Endothelial cell of umbilical vein (primary cell): ENCODE data around the gene FLRT3. TPM values are rescaled to one million over a fixed set of nuclear protein-coding genes. Genes with fewer than 3 reads are reported as not detected.

Experiments
- BruUV-seq: library from RNA; stranded (reverse); fragments of 400-500 nt; replicated peaks from 2 replicates; lab custom pipeline; 2021; lab: Mats Ljungman, UMichigan
- CTCF ChIA-PET: fragments of 300-600, 350-600 bp; sonication (Branson Sonifier 250); formaldehyde crosslinking; loops from one replicate; lab custom pipeline; 2021; ENCODE audit warnings: antibody characterized with exemption, inconsistent platforms; lab: Charles Lee
- POLR2A ChIA-PET: fragments of 300-600, 350-600 bp; sonication (Branson Sonifier 250); formaldehyde crosslinking; loops from one replicate; lab custom pipeline; 2021; ENCODE audit warnings: antibody characterized with exemption, inconsistent platforms; lab: Charles Lee
- DNase-seq: peaks from one replicate; pipeline ENCODE4 v3.0.0-alpha.2; 2011; ENCODE audit warnings: low read depth, low spot score
- FAIRE-seq: peaks from 2 replicates; lab custom pipeline; 2011; peaks lifted over from hg19 to GRCh38; lab: Jason Lieb, UNC
- H2AFZ ChIP-seq: 2 replicates; pipeline ENCODE4 v1.6.0; 2012; ENCODE audit warnings: low read depth, low read length, control low read depth, inconsistent platforms
- H3K27ac ChIP-seq: 2 replicates; pipeline ENCODE4 v1.5.1; 2011; ENCODE audit warnings: low read depth, mild to moderate bottlenecking, control low read depth, low read length, moderate library complexity; ENCODE audit not compliant: insufficient read depth
- H3K27me3 ChIP-seq, 2 experiments: 2 replicates each; pipeline versions ENCODE4 v1.6.0 to v1.6.1; 2011; ENCODE audit warnings: low read length in 2 of 2, mixed read lengths in 1 of 2; ENCODE audit not compliant: control insufficient read depth in 2 of 2, insufficient read depth in 2 of 2
- H3K36me3 ChIP-seq, 2 experiments: 2 replicates in 1 of 2; 3 replicates in 1 of 2; pipeline ENCODE4 v1.5.1; 2011; ENCODE audit warnings: low read length in 2 of 2, mild to moderate bottlenecking in 1 of 2, moderate library complexity in 1 of 2; ENCODE audit not compliant: control insufficient read depth in 2 of 2, insufficient read depth in 2 of 2; ENCODE audit errors: extremely low read depth in 1 of 2
- H3K4me1 ChIP-seq: 3 replicates; pipeline ENCODE4 v1.5.1; 2011; ENCODE audit warnings: mild to moderate bottlenecking, low read length; ENCODE audit not compliant: control insufficient read depth, insufficient read depth; ENCODE audit errors: extremely low read depth
- H3K4me2 ChIP-seq: 2 replicates; pipeline ENCODE4 v1.6.1; 2011; ENCODE audit warnings: low read length, control low read depth, mixed read lengths; ENCODE audit not compliant: insufficient read depth
- H3K4me3 ChIP-seq, 3 experiments: fragments of 200-600 bp in 1 of 3; sonication (generic), shearing (Covaris generic) in 1 of 3; replicated peaks in 1 of 3; 2 replicates each; pipeline ENCODE4 v1.5.1; 2011 to 2016; ENCODE audit warnings: control low read depth in 3 of 3, low read length in 3 of 3, mild to moderate bottlenecking in 2 of 3, inconsistent platforms in 1 of 3, low read depth in 1 of 3, moderate library complexity in 1 of 3; ENCODE audit not compliant: insufficient read depth in 1 of 3
- H3K79me2 ChIP-seq: 2 replicates; pipeline ENCODE4 v1.6.0; 2012; ENCODE audit warnings: low read length, inconsistent platforms; ENCODE audit not compliant: control insufficient read depth, insufficient read depth
- H3K9ac ChIP-seq: replicated peaks from 2 replicates; pipeline ENCODE3; 2011; ENCODE audit warnings: low read length, control low read depth; ENCODE audit not compliant: insufficient read depth; ENCODE audit errors: extremely low read depth
- H3K9me1 ChIP-seq: replicated peaks from 3 replicates; pipeline ENCODE4 v1.6.0; 2011; ENCODE audit warnings: mild to moderate bottlenecking, low read length; ENCODE audit not compliant: control insufficient read depth, insufficient read depth; ENCODE audit errors: extremely low read depth
- H3K9me3 ChIP-seq: replicated peaks from 2 replicates; pipeline ENCODE4 v1.5.1; 2012; ENCODE audit warnings: low read length, inconsistent platforms; ENCODE audit not compliant: control insufficient read depth, insufficient read depth
- H4K20me1 ChIP-seq: replicated peaks from 2 replicates; pipeline ENCODE3; 2011; ENCODE audit warnings: mild to moderate bottlenecking, low read length; ENCODE audit not compliant: control insufficient read depth, insufficient read depth; ENCODE audit errors: extremely low read depth
- EZH2 ChIP-seq: IDR thresholded peaks from 2 replicates; pipeline ENCODE4 v1.6.1; 2012; ENCODE audit warnings: borderline replicate concordance, low read depth, mild to moderate bottlenecking, moderate library complexity, low read length, inconsistent platforms; ENCODE audit not compliant: severe bottlenecking
- FOS ChIP-seq: IDR thresholded peaks from 2 replicates; pipeline ENCODE4 v1.6.1; 2011; ENCODE audit warnings: mild to moderate bottlenecking, low read length, moderate library complexity, borderline replicate concordance; ENCODE audit not compliant: insufficient read depth
- GATA2 ChIP-seq: IDR thresholded peaks from 2 replicates; pipeline ENCODE4 v1.7.0; 2011; ENCODE audit warnings: low read depth, mild to moderate bottlenecking, moderate library complexity, mixed read lengths, low read length; ENCODE audit not compliant: insufficient read length, insufficient read depth
- JUN ChIP-seq: IDR thresholded peaks from 2 replicates; pipeline ENCODE4 v1.6.1; 2011; ENCODE audit warnings: borderline replicate concordance, low read depth; ENCODE audit not compliant: insufficient read length, insufficient read depth
- MYC ChIP-seq: IDR thresholded peaks from one replicate; pipeline ENCODE4 v1.6.1; 2011; ENCODE audit warnings: mild to moderate bottlenecking, low read depth, low read length
- POLR2A ChIP-seq: IDR thresholded peaks from 2 replicates; pipeline ENCODE4 v1.6.1; 2012; ENCODE audit warnings: low read depth, mild to moderate bottlenecking, control low read depth, low read length
- POLR2AphosphoS5 ChIP-seq: IDR thresholded peaks from 2 replicates; pipeline ENCODE4 v1.6.1; 2012; ENCODE audit warnings: low read depth, mild to moderate bottlenecking, control low read depth, low read length, moderate library complexity; ENCODE audit not compliant: insufficient read depth
- dilution Hi-C: fragments of 300-500 bp; cut with MboI; formaldehyde crosslinking; loops from one replicate; pipeline ENCODE4 v1.15.0; 2019; ENCODE audit warnings: low sequenced_read_pairs; ENCODE audit not compliant: extremely low pct_ligation_motif_present
- intact Hi-C: fragments of 100-400 bp; cut with micrococcal nuclease; formaldehyde crosslinking; loops from one replicate; pipeline ENCODE4 v1.10.0; 2022
- polyA plus RNA-seq, 4 experiments: library from polyadenylated mRNA; depleted of rRNA in 3 of 4; stranded (reverse) in 3 of 4; unstranded in 1 of 4; fragments of >200 nt; gene quantifications; 2 replicates each; pipeline versions ENCODE4 v1.2.1 to v1.2.3, GENCODE V29; 2011 to 2012; ENCODE audit warnings: missing spikeins in 1 of 4
- total RNA-seq: library from RNA; stranded (reverse); gene quantifications from 2 replicates; pipeline ENCODE4 v1.2.3, GENCODE V29; 2021
- TF ChIP-seq, protein P1 (sequence below): IDR thresholded peaks from 2 replicates; pipeline ENCODE4 v1.6.1; 2011; ENCODE audit not compliant: insufficient read depth, insufficient read length
- TF ChIP-seq, protein P2 (sequence below), 2 donors: IDR thresholded peaks; 1 replicate in 1 of 2; 2 replicates in 1 of 2; pipeline ENCODE4 v1.5.1; 2011; ENCODE audit warnings: low read length in 2 of 2, mild to moderate bottlenecking in 2 of 2, moderate library complexity in 2 of 2, control low read depth in 1 of 2, inconsistent platforms in 1 of 2, low read depth in 1 of 2; ENCODE audit not compliant: insufficient read depth in 1 of 2; ENCODE audit errors: extremely low read depth in 1 of 2

The FLRT3 gene
- total and polyA plus RNA-seq, 2 donors (not counting 3 experiments of a cell fraction or from before 2014, with no cell fraction given): 0.06 to 0.13 TPM

DNA sequence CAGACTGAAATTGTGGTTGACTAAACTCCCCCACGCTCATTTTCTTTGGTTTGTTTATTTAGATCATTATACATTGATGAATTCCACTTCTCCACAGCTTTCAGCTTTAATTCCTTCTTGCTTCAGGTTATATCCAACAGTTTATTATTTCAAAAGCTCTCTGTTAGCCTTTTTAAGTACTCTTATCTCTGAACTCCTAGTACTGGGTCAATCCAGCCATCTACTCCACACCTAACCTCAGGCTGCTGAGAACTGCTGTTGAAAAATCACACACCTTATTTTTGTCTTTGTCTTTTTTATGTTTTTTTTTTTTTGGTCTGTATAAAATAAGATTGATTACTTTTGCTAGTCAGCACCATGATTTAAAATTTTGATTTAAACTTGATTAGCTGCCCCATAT lies 32.9 kb downstream of the FLRT3 start:
- ChIA-PET POLR2A (no interaction called here), CTCF (no interaction called here)
- H2AFZ ChIP-seq: no peak overlapping the region
- no peak overlapping the region for H3K4me3 ChIP-seq
- DNase-seq (no peak), FAIRE-seq (no peak)
- no peaks in the 10 kb centered on the region for H3K36me3 ChIP-seq
- H3K9ac ChIP-seq: no peak overlapping the region
- H3K9me1 ChIP-seq: no peaks in the 10 kb centered on the region
- H3K27me3 ChIP-seq: no peaks in the 10 kb centered on the region
- H4K20me1 ChIP-seq: no peaks in the 10 kb centered on the region
- intact Hi-C loops (no loop called here), dilution Hi-C loops (no loop called here)
- no TSS peak for BruUV-seq
- no peak for TF ChIP-seq POLR2AphosphoS5
- TF ChIP-seq, protein P1, sequence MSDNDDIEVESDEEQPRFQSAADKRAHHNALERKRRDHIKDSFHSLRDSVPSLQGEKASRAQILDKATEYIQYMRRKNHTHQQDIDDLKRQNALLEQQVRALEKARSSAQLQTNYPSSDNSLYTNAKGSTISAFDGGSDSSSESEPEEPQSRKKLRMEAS: no peak
- no peak for TF ChIP-seq GATA2
- TF ChIP-seq, protein P2, sequence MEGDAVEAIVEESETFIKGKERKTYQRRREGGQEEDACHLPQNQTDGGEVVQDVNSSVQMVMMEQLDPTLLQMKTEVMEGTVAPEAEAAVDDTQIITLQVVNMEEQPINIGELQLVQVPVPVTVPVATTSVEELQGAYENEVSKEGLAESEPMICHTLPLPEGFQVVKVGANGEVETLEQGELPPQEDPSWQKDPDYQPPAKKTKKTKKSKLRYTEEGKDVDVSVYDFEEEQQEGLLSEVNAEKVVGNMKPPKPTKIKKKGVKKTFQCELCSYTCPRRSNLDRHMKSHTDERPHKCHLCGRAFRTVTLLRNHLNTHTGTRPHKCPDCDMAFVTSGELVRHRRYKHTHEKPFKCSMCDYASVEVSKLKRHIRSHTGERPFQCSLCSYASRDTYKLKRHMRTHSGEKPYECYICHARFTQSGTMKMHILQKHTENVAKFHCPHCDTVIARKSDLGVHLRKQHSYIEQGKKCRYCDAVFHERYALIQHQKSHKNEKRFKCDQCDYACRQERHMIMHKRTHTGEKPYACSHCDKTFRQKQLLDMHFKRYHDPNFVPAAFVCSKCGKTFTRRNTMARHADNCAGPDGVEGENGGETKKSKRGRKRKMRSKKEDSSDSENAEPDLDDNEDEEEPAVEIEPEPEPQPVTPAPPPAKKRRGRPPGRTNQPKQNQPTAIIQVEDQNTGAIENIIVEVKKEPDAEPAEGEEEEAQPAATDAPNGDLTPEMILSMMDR (IDR thresholded peaks at IDR 0.05; ENCODE audit: extremely low read depth in 1 of 2, insufficient read depth in 1 of 2, low read depth in 1 of 2, low read length in 2 of 2): no peak
- TF ChIP-seq EZH2: no peak
- no peaks in the 10 kb centered on the region for H3K79me2 ChIP-seq
- H3K4me2 ChIP-seq: no peak overlapping the region
- no peaks in the 10 kb centered on the region for H3K4me1 ChIP-seq
- no peak overlapping the region for H3K27ac ChIP-seq
- no peaks in the 10 kb centered on the region for H3K9me3 ChIP-seq

DNA sequence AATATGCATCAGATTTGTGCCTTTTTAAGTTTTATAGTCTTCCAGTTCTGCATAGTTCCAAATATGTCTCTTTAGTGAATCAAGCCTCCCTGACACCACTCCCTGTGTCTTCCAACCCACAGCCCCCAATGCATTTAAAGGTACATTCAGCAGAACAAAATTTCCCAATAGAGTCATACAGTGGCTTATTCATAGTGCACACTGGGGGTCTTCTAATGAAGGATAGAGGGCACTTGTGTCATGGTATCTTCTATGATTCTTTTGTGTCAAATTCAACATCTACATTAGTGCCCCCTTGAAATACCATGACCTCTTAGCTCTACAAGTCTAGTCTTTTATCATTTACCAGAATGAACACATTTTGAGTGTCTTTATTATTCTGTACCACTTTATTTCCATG lies 33.8 kb downstream of the FLRT3 start:
- ChIA-PET CTCF (no interaction called here), POLR2A (no interaction called here)
- Histone ChIP-seq H3K36me3 (no peaks in the 10 kb centered on the region), H3K9me3 (no peaks in the 10 kb centered on the region), H3K27me3 (no peaks in the 10 kb centered on the region), H3K79me2 (no peaks in the 10 kb centered on the region), H3K4me3 (no peak overlapping the region), H3K4me2 (no peak overlapping the region), H3K9me1 (no peaks in the 10 kb centered on the region), H3K4me1 (no peaks in the 10 kb centered on the region), H2AFZ (no peak overlapping the region), H3K9ac (no peak overlapping the region), H3K27ac (no peak overlapping the region), H4K20me1 (no peaks in the 10 kb centered on the region)
- intact Hi-C loops (no loop called here), dilution Hi-C loops (no loop called here)
- no TSS peak for BruUV-seq
- no peak for TF ChIP-seq MYC
- no peak for TF ChIP-seq POLR2A
- TF ChIP-seq, protein P1: no peak
- TF ChIP-seq JUN: no peak
- TF ChIP-seq EZH2: no peak
- no peak for TF ChIP-seq FOS
- TF ChIP-seq GATA2: no peak
- TF ChIP-seq, protein P2 (IDR thresholded peaks at IDR 0.05; ENCODE audit: extremely low read depth in 1 of 2, insufficient read depth in 1 of 2, low read depth in 1 of 2, low read length in 2 of 2): no peak
- TF ChIP-seq POLR2AphosphoS5: no peak
- FAIRE-seq (no peak), DNase-seq (no peak)
